T-helper 22 cell (primary cell): ENCODE measurements around the gene LIN28A.
A peak's percentile ranks its signal among the peaks of the same experiment; 100 is the strongest.

ENCODE experiments used
- DNase-seq: peaks from one replicate; pipeline ENCODE4 v3.0.0-alpha.2; 2020; ENCODE audit warnings: low read depth

LIN28A gene

DNA sequence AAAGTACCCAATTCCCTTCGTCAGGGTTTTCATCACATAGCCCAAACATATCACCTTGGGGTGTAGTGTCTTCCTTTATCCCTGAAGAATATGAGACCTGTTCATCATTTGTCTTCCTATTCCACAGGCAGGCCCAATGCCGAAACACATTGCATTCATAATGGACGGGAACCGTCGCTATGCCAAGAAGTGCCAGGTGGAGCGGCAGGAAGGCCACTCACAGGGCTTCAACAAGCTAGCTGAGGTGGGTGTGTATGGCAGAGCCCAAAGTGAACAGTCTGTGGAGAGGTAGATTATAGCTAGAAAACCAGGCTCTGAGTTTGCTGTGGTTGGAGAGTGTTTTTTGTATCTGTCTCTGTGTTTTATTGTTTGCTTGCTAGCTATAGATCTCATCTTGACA, 27.4 kb downstream of the LIN28A start:
- no peak for DNase-seq

DNA sequence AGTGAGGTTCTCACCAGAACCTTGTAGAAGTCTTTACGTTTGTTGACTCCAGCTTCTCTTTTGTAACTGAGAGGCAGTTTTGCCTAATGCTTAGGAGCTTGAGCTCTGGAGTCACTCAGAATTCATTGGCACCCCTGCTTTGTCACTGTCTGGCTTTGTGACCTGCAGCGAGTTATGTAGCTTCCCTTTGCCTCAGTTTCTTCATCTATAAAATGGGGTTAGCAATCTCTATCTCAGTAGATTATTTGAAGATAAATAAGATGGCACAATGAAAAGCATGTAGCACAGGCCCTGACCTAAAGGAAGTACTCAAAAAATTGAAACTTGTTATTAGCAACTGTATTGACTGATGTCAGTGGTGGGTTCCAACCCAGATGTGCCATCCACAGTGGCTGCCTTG, 29.6 kb downstream of the LIN28A start:
- DNase-seq: no peak

DNA sequence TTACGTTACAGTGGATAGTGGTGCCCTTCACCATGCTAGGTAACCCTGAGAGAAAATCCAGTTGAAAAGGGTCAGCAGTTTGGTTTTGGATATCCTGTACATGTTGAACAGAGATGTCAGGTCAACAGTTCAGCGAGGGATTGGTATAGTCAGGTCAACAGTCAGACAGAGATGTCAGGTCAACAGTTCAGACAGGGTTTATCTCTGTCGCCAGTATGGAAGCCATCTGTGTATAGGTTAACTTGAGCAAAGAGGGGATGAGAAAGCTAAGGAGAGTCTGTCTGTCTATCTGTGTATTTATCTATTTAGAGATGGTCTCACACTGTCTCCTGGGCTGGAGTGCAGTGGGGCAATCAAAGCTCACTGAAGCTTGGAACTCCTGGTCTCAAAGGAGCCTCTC, 39.3 kb downstream of the LIN28A start:
- DNase-seq: no peak

DNA sequence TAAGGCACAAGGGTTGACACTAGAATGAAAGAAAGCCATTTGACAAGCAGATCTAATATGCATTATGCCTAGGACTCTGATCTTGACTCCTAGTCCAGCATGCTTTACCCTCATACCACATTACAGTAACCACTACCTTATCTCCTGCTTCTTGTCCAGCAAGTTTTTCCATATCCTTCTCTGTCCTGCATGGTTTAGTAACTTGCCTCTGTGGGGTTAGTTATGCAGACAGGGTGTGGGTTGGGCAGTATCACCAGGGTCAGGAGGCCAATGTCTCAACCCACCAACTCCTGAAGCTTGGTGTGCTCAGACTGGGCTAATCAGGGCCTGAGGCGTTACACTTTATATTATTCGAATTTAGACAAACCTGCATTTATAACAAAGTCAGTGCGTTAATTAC, 40.3 kb downstream of the LIN28A start:
- no peak for DNase-seq

DNA sequence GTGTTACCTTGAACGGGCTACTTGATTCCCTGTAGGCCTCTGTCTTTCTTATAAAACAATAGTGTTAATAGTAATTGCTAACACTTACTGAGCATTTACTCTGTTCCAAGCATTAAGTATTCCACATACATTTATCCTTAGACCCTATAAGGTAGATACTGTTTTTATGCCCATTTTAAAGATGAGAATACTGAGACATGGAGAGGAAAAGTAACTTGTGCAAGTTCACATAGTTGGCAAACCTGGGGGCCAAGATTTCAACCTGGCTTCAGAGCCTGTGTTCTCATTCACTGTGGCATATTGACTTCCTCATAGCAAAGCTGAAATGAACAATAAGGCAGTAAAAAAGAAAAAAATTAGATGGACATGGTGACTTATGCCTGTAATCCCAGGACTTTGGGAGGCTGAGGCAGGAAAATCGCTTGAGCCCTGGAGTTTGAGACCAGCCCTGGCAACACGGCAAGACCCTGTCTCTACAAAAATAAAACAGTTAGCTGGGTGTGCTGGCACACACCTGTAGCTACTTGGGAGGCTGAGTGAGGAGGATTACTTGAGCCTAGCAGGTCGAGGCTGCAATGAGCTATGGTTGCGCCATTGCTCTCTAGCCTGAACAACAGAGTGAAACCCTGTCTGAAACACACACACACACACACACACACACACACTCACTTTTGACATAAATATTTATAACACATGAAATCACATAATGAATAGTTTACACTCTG, 42.0 kb downstream of the LIN28A start:
- DNase-seq: no peak

DNA sequence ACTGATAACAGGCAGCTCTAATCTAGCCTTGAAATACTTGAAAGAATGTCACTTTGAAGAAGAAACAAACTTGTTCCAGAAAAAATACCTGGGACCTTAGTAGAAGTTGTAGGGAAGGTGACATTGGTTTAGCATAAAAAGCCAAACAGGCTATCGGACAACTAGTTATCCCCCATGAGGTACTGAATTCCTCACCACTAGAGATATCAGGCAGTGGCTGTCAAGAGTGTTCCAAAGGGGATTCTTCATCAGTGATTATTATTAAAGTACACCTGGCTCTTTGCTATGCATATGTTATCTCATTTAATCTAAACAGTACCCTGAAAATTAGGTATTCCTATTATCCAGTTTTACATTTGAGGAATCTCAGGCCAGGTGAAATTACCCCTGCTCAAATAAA, 48.5 kb downstream of the LIN28A start:
- no peak for DNase-seq

DNA sequence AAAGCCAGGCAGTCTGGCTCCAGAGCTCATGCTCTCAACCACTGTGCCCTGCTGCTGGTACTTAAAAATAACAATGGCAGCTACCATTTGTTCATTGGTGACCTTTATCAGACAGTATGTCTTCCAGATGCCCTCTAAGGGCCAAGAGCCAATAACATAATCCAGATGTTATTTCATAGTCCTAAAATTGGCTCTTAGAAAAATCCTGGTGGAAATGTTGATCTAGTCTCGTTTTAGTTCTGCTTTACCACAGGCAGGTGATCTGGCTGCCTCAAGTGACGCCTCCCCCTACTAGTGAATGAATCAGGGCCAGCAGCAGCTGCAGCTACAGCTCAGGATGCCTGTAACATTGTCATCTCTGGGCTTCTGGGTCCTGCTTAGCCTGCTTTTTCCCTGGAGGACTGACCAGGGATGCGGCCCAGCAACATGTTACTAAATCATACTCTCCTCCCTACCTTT, 49.0 kb downstream of the LIN28A start:
- DNase-seq: no peak

DNA sequence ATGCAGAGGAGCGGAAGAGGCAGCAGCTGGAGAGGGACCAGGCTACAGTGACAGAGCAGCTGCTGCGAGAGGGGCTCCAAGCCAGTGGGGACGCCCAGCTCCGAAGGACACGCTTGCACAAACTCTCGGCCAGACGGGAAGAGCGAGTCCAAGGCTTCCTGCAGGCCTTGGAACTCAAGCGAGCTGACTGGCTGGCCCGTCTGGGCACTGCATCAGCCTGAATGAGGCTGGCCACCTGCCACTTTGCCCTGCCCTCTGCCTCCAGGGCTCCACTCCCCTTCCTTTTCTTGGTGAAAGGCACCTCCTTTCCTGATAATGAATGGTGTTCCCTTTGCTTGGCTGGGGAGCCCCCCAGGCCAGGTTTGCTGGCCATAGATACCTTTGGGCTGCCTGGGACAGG, 58.3 kb downstream of the LIN28A start:
- DNase-seq: no peak

DNA sequence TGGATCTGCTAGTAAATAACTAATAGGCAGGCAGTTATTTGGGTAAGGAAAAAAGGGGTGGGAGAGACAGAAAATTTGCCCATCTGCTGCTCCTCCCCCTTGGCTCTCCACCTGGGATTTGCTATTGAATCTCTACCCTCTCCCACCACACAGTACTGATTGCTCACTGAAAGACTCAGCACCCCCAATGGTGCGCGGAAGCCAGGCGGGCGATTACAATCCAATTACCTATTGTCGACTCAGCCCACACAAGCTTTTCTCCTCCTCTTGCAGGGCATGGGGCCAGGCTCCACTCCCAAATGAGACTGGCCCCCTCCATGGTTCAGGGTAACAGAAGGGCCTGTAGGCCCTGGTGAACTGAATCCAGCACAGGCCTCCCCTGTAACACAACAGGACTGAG, 58.9 kb downstream of the LIN28A start:
- DNase-seq: no peak

DNA sequence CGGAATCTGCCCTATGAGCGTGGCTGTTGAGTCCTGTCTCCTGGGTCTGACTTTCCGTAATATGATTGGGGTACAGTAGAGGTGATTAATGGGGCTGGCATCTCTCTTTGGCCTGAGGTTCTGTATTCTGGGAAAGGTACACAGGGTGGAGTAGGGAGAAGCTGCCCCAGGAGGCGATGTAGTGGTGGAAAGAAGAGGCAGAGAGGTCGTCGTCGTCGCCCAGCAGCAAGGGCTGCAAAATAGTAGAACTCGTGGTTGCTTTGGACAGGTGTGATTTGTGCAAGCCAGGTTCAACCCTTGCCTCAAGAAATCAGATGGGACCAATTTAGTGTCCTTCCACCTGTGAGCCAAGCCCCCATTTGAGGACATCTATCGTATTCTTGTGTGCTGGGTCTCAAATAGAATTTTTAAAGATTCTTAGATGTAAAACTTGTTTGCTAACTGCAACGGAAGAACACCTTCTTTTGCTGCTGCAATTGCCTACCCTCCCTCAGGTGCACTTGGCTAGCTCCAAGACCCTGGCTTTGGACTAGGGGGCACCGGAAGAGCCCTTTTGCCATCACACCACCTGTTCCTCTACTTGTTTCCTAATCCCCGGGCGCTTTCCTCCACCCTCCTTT, 60.4 kb downstream of the LIN28A start:
- DNase-seq: no peak

DNA sequence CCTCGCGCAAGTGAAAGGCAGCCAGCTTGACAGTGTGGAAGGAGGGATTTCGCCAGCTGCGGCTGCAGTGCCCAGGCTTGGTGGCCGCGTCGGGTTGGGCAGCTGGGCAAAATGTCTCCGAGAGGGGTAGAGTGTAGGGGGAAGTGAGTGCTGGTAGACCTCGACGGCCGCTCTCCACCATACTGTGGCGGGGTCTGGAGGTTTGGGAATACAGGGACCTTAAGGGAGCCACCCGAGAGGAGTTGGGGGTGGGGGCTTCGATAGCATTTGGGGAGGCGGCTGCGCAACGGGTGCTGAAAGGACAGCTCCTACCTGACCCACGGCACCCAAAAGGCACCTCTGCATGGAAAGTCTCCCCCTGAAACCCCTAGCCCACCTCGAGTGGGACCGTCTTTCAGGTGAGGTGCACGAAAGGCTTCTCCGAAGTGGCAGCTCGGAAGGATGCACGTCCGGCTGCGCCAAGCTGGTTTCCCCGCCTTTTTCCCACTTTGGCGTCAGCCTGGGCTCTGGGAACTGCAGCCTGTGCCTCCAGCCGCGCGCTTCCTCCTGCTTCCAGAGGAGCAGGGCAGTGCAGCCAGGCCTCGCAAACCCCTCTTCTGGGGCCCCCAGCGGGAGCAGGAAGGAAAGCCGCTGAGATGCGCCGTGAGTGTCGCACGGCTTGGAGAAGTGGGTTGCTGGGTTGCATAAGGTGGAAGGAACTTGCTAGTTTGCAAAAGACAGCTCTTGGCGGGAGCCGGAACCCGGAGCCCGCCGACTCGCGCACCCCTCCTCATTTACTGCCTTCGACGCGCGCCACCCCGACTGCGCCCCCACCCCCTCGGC, 61.1 kb downstream of the LIN28A start:
- peak; percentile 4 for DNase-seq

DNA sequence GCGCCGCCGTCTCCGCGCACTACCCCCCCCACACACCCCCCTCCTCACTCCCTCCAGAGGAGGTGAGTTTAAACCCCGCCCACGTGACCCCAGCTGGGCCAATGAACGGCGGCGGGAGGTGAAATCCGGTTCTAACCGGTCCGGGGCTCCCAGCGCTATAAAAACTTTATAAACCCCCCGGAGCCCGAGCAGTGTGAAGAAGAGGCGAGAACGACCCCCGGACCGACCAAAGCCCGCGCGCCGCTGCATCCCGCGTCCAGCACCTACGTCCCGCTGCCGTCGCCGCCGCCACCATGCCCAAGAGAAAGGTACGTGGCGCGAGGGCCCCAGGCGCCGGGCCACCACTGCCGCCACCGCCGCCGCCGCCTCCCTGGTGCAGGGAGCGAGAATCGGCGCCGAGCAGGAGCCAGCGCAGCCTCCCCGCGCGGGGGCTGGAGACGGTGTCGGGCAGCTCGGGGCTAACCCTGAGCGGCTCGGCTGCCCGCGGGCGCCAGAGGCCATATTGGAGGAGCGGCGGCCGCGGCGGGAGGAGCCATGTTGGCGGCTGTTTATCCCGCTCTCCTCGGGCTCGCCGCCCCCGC, 61.8 kb downstream of the LIN28A start, which contains the start of gene HMGN2:
TSS of gene HMGN2 (plus strand) at position 121 of the 581 bp plus-strand sequence. CDS start at position 294, 173 bp downstream.
- DNase-seq: peak; percentile 85

DNA sequence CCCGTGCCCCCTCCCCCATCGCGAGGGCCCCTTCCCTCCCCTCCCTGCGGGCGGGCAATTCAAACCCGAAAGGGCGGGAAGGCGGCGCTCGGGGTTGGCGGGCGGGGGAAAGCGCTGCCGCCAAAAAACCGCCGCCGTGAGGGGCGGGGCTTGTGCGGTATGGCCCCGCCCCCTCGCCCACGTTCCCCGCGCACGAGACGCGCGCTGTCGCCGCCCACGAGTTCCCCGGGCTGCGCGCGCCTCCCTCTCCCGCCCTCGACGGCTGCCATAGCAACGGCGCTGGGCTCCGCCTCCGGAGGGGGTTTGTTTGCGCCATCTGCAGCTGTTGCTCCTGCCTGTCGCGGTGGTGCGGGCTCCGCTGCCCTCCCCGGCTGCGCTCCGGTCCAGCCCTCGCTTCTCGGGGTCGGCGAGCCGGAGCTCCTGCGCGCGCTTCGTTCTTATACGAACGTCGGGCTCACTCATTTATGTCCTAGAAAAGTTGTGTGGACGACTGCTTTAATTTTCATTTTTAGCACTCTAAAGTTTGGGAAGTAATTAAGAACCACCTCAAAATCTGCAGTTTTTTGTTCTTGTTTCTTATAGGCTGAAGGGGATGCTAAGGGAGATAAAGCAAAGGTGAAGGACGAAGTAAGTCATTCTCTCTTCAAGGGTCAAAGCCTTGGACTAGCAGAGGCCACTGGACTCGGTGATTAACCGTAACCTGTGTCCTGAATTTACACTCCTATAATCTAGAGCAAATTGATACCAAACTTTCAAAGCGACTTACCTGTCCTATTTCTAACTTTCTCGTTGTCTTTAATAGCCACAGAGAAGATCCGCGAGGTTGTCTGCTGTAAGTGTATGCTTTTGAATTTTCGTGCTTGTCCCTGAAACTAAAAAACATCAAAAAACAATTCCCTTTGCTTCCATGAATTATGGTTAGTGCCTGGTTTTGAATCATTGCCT, 62.6 kb downstream of the LIN28A start:
- peak; percentile 93 for DNase-seq

DNA sequence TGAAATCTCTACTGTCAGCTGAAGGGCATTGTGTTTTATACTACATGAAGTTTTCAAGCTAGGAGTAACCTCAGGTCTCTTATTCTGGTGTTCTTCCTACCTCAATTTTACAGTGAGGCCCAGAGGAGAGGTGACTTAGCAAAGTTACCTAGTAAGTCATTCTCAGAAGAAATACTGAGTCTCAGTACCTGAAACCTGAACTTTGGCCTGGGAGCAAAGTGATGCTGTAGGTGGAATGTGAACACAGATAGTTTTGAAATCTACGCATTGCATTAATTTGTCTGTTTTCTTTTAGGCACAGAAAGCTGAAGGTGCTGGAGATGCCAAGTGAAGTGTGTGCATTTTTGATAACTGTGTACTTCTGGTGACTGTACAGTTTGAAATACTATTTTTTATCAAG, 64.2 kb downstream of the LIN28A start:
- DNase-seq: no peak

DNA sequence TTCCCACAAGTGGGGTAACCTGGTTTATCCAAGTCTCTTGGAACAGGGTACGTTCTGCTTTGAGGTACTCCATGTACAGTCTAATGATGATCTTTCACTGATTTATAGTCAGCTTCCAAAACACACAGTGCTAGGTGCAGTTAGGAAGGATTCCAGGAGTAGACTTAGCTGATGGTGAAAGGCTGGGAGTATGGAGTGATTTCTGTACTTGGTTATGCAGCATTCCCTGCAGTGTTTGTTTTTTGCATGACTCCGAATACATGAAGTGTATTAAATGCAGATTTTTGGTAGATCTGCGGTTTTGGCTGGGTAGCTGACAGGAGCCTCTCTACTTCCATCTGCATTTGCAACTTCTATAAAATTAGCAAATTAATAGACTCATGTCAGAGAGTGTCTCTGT, 65.4 kb downstream of the LIN28A start:
- DNase-seq: no peak

DNA sequence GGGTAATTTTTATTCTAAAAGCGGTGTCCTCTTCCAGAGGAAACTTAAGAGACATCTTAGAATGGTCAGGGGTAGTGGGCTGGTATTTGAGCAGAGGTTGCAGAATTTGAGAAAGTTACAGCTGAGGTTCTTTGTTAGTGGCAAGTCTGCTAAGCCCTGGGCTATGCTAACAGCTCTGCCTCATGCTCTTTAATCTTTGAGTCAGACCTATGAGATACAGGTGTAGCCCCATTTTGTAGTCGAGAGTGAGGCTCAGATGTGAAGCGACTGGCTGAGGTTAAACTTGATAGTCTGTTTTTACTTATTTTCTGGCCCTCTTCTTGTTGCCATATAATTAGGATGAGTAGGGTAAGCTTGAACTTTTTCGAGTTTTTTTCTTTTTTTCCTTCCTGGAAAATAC, 66.3 kb downstream of the LIN28A start:
- no peak for DNase-seq

DNA sequence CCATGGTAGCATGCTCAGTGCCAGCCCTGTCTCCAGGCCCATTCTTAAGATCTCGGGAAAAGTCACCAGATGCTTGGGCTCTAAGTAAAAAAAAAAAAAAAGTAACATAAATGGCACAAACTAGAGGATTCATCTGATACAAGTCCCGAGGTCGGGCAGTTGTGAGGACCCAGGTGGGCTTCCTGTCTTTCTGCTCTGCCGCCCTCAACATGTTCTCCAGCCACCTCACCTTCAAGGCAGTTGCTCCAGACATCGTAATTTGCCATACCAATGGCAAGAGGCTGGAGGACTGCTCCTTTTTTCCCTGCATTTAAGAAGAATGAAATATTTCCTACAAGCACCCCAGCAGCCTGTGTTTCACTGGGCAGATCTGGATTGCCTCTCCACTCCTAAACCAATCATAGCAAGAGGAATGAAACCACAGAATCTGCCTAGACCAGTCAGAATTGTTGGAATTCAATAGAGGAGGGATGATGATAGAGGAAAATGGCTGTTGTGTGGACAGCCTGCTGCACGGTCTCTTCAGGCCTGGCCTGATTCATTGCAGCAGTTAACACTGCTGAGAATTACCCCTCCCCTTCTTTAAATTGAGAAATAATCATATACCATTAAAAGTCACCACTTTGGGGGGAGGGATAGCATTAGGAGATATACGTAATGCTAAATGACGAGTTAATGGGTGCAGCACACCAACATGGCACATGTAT, 67.0 kb downstream of the LIN28A start:
- DNase-seq: no peak

DNA sequence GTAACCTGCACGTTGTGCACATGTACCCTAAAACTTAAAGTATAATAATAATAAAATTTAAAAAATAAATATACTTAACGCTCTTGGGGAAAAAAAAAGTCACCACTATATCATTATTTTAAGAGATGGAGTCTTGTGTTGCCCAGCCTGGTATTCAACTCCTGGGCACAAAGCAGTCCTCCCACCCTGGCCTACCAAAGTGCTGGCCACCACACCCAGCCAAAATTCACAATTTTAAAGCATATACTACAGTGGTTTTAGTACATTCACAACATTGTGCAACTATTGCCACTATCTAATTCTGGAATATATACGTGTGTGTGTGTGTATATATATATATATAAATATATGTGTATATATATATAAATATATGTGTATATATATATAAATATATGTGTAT, 67.5 kb downstream of the LIN28A start:
- no peak for DNase-seq

DNA sequence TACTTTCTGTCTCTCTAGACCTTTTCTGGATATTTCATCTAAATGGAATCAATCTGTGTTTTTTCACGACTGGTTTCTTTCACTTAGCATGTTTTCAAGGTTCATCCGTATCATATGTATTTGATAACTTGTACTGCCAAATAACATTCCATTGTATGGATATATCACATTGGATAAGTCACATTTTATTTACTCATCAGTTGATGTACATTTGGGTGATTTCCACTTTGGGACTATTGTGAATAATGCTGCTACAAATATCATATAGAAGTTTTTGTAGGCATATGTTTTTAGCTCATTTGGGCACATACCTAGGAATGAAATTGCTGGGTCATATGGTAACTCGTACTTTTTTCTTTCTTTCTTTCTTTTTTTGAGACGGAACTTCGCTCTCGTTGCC, 68.4 kb downstream of the LIN28A start:
- no peak for DNase-seq
